Measurements from ENCODE around the gene MRPL23. TPM values are rescaled to one million over a fixed set of nuclear protein-coding genes. Genes with fewer than 3 reads are reported as not detected.

Gene MRPL23
- total and polyA plus RNA-seq, 2 of the 13 experiments (the other 11 are each of a cell fraction or from before 2014, with no cell fraction given): 67.8 to 123 TPM

GRCh38 chr11:1935156-1936071 is 11.7 kb upstream of the MRPL23 start (continued):
- TF ChIP-seq RERE (CRISPR knock-in tag; IDR thresholded peaks at IDR 0.05; ENCODE audit: low read depth): no peak
- TF ChIP-seq, protein P1, sequence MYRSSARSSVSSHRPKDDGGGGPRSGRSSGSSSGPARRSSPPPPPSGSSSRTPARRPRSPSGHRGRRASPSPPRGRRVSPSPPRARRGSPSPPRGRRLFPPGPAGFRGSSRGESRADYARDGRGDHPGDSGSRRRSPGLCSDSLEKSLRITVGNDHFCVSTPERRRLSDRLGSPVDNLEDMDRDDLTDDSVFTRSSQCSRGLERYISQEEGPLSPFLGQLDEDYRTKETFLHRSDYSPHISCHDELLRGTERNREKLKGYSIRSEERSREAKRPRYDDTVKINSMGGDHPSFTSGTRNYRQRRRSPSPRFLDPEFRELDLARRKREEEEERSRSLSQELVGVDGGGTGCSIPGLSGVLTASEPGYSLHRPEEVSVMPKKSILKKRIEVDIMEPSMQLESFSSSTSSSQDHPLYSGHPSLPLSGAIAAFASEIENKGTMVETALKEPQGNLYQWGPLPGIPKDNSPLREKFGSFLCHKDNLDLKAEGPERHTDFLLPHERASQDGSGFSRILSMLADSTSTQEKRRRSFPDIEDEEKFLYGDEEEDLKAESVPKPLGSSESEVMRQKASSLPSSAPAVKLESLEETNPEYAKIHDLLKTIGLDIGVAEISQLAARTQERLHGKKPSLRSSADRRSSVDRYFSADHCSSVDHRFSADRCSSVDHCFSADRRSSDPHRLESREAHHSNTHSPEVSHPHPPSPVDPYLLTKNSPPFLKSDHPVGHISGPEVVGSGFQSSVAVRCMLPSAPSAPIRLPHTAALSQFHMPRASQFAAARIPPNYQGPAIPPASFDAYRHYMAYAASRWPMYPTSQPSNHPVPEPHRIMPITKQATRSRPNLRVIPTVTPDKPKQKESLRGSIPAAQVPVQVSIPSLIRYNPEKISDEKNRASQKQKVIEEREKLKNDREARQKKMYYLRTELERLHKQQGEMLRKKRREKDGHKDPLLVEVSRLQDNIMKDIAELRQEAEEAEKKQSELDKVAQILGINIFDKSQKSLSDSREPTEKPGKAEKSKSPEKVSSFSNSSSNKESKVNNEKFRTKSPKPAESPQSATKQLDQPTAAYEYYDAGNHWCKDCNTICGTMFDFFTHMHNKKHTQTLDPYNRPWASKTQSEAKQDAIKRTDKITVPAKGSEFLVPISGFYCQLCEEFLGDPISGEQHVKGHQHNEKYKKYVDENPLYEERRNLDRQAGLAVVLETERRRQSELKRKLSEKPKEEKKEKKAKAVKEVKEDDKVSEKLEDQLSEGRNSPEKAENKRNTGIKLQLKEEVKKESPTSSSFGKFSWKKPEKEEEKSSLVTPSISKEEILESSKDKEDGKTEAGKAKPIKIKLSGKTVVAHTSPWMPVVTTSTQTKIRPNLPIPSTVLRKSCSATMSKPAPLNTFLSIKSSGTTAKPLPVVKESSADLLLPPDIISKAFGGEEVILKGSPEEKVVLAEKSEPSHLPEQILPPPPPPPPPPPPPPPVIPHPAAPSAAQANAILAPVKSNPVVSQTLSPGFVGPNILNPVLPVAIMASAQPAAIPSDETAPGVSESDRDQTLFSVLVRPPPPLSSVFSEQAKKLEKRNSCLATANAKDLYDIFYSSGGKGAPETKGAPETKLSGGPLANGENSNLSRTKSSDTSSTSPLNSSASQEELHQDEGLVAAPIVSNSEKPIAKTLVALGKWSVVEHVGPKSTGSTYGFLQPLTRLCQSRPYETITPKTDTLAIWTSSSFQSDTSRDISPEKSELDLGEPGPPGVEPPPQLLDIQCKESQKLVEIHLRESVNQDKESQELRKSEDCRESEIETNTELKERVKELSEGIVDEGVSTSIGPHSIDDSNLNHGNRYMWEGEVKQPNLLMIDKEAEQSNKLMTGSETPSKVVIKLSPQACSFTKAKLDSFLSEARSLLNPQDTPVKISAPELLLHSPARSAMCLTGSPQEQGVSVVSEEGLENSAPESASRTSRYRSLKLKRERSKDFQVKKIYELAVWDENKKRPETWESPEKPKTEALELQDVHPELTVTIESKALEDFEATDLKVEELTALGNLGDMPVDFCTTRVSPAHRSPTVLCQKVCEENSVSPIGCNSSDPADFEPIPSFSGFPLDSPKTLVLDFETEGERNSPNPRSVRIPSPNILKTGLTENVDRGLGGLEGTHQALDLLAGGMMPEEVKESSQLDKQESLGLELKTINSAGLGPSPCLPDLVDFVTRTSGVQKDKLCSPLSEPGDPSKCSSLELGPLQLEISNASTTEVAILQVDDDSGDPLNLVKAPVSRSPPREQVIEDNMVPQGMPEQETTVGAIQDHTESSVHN (CRISPR knock-in tag; IDR thresholded peaks at IDR 0.05): no peak
- TF ChIP-seq, protein P2, sequence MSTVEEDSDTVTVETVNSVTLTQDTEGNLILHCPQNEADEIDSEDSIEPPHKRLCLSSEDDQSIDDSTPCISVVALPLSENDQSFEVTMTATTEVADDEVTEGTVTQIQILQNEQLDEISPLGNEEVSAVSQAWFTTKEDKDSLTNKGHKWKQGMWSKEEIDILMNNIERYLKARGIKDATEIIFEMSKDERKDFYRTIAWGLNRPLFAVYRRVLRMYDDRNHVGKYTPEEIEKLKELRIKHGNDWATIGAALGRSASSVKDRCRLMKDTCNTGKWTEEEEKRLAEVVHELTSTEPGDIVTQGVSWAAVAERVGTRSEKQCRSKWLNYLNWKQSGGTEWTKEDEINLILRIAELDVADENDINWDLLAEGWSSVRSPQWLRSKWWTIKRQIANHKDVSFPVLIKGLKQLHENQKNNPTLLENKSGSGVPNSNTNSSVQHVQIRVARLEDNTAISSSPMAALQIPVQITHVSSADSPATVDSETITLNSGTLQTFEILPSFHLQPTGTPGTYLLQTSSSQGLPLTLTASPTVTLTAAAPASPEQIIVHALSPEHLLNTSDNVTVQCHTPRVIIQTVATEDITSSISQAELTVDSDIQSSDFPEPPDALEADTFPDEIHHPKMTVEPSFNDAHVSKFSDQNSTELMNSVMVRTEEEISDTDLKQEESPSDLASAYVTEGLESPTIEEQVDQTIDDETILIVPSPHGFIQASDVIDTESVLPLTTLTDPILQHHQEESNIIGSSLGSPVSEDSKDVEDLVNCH (CRISPR knock-in tag; IDR thresholded peaks at IDR 0.05): no peak
- TF ChIP-seq MBNL3 (CRISPR knock-in tag; conservative IDR thresholded peaks at IDR 0.05): no peak
- TF ChIP-seq TERF1 (CRISPR knock-in tag; IDR thresholded peaks at IDR 0.05): no peak
- no peak for TF ChIP-seq ZNF547 (CRISPR knock-in tag; IDR thresholded peaks at IDR 0.05)
- TF ChIP-seq ZNF256 (CRISPR knock-in tag; conservative IDR thresholded peaks at IDR 0.05): no peak
- no peak for TF ChIP-seq ZNF790 (CRISPR knock-in tag; IDR thresholded peaks at IDR 0.05; ENCODE audit: borderline replicate concordance)

All from HepG2 (cell line).